Activated CD4-positive, CD25-positive, alpha-beta regulatory T cell (primary cell): Measurements from ENCODE around the gene MSLN.
A peak's percentile ranks its signal among the peaks of the same experiment; 100 is the strongest.

Experiments used
- DNase-seq, 4 experiments: peaks; one replicate each; lab custom pipeline; 2025; lab: John Stamatoyannopoulos, UW

MSLN gene

GRCh38 chr16:804193-805048, 43.9 kb downstream of the MSLN start:
- DNase-seq = no peak

DNA sequence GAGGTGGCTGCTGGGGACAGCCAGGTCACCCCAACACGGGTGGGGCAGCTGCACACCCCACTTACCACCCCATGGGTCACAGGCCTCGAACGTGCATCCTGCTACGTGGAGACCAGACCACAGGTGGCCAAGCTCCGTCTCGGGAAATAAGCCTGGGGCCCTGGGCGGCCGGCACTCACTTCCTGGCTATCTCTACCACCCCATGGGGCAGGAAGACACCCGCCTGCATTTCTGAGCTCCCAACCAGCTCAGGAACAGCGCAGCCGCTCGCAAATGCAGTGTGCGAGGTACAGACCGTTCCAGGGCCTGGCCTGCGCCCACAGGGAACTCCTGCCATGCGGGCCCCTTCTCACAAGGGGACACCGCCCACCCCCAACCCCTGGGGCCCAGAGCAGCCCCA, 44.9 kb downstream of the MSLN start:
- DNase-seq = no peak

- peak; percentile 63 to 68 (median 65) for DNase-seq
Measured at GRCh38 chr16:807347-808084, 47.0 kb downstream of the MSLN start.

DNA sequence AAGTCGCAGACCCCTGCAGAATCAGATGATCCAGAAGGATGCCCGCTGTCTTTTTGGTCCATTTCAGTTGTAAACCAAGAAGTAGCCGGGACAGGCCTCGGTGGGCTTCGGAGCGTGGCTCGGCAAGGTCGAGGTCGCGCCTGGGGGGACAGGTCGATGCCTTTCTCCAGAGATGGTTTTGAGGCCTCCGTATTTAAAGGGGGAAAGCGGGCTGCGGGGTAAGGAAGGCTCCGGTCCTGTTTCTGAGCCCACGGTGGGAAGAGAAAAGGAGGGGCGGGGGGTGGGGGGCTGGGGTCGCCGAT, 47.5 kb downstream of the MSLN start:
- DNase-seq = no peak

- DNase-seq = peak in 2 of 4 experiments; percentile 20 to 29
Measured at GRCh38 chr16:813204-813915, 52.8 kb downstream of the MSLN start.

DNA sequence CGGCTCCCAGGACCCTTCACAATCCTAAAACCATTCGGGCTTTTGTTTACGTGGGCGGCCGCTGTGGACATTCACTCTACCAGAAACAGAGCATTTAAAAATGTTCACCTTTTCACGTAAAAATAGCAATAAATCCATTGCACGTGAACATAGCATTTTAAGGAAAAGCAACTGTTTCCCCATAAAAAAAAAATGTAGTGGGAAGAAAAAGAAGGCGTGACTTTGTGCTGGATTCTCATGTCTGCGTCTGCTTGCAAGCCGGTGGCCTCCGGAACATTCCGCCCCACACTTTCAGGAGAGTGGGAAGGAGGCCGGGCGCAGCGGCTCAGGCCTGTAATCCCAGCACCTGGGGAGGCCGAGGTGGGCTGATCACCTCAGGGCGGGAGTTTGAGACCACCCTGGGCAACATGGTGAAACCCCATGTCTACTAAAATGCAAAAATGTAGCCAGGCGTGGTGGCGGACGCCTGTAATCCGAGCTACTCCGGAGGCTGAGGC, 53.4 kb downstream of the MSLN start:
- DNase-seq = no peak

DNA sequence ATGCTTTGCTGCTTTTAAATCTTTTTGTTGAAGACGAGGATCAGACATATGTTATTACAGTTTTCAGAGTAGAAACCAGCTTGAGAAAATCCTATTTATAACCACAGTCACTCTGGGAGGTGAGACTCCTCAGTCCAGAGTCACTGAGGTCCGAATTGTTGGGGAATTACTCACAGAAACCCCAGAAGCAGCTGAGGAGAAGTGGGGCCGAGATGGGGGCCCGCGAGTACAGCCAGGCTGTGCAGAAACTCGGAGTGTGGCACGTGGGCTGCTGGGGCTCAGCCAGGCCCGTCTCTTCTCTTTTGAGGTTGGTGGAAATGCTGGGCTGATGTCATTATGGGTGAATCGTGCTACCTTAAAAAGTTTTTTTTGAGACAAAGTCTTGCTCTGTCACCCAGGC, 54.4 kb downstream of the MSLN start:
- DNase-seq = no peak

- DNase-seq = no peak
Measured at GRCh38 chr16:815861-816260, 55.3 kb downstream of the MSLN start.

DNA sequence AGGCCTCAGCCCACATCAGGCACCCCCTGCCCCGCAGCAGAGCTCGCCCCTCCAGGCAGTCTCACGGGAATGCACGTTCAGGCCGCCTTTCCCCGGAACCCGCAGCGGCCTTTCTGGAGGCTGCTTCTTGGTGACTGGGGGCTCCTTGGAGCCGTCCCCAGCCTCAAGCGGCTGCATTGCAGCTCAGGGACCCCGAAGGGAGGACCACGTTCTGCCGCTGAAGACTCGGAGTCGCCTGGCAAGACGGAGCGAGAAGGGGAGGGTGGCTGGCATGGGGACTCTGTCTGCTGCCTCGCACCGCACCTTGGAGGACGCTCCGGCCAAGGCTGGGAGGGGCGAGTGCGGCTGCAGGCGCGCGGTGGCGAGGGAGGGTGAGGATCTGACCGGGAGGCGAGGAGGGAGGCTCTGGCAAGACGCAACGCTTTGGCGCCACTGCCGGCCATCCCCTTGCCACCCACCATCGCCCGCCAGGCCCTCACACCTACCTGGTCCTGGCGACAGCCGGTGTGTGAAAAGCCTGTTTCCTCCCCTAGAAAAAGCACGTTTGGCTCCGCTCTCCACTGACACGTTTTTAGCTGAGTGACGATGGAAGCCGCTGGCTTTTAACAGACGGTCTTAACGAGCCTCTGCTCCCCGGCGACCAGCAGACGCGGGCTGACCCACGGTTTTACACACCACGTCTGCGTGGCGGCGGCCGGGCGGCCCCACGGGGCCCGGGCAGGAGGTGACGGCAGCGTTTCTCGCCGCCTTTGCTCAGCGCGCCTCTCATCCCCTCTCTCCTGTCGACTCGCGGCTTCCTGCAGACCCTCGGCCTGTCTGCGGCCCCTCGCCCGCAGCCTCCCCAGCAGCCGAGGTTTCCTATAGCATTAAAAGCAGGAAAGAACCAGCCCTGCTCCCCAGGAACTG, 56.7 kb downstream of the MSLN start:
- no peak for DNase-seq

DNA sequence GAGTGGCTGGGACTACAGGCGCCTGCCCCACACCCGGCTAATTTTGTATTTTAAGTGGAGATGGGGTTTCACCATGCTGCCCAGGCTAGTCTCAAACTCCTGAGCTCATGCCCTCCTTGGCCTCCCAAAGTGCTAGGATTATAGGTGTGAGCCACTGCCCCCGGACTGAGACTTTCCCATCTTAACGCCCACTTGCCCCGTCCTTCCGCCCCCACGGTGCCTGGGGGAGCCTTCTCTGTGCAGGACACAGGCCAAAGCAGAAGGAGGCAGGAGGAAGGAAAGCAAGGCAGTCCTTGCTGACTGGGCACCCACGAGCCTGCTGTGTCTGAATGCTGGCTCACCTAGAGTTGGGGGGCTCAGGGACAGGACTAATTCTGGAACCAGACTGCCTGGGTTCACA, 57.6 kb downstream of the MSLN start:
- no peak for DNase-seq
